Kidney (tissue), 14 donors: ENCODE measurements around the gene TIAL1. TPM values are rescaled to one million over a fixed set of nuclear protein-coding genes. Genes with fewer than 3 reads are reported as not detected.
A peak's percentile ranks its signal among the peaks of the same experiment; 100 is the strongest.

Experiments
- DNase-seq, 5 donors: peaks; one replicate each; pipeline ENCODE4 v3.0.0-alpha.2; 2013 to 2020
- FAIRE-seq: peaks from 2 replicates; lab custom pipeline; 2012; peaks lifted over from hg19 to GRCh38; lab: Jason Lieb, UNC
- H3K27ac ChIP-seq, 2 donors: one replicate each; pipeline ENCODE4 v1.7.0; 2013; ENCODE audit warnings: low read depth in 2 of 2, low read length in 2 of 2, inconsistent platforms in 1 of 2
- H3K27me3 ChIP-seq: one replicate; pipeline ENCODE4 v1.7.1; 2013; ENCODE audit warnings: low read length, inconsistent platforms; ENCODE audit not compliant: control insufficient read depth, insufficient read depth
- H3K36me3 ChIP-seq, 3 donors: one replicate each; pipeline versions ENCODE4 v1.7.0 to v1.7.1; 2013; ENCODE audit warnings: low read length in 3 of 3, control low read depth in 1 of 3, inconsistent platforms in 1 of 3; ENCODE audit not compliant: insufficient read depth in 3 of 3, control insufficient read depth in 2 of 3
- H3K4me1 ChIP-seq, 3 donors: one replicate each; pipeline versions ENCODE4 v1.7.0 to v1.7.1; 2013; ENCODE audit warnings: low read length in 3 of 3, inconsistent platforms in 1 of 3, low read depth in 1 of 3; ENCODE audit not compliant: control insufficient read depth in 2 of 3, insufficient read depth in 2 of 3
- H3K4me3 ChIP-seq, 3 donors: one replicate each; pipeline versions ENCODE4 v1.7.0 to v1.8.1; 2013; ENCODE audit warnings: low read length in 3 of 3, control low read depth in 1 of 3, inconsistent platforms in 1 of 3
- H3K9ac ChIP-seq, 3 donors: one replicate each; pipeline versions ENCODE4 v1.7.0 to v1.7.1; 2013; ENCODE audit warnings: low read length in 3 of 3, control low read depth in 1 of 3, inconsistent platforms in 1 of 3
- H3K9me3 ChIP-seq, 3 donors: one replicate each; pipeline versions ENCODE4 v1.7.0 to v1.7.1; 2013; ENCODE audit warnings: low read length in 3 of 3, control low read depth in 1 of 3, inconsistent platforms in 1 of 3; ENCODE audit not compliant: control insufficient read depth in 2 of 3, insufficient read depth in 1 of 3
- CTCF ChIP-seq: IDR thresholded peaks from 3 replicates; pipeline ENCODE4 v1.5.1; 2012; ENCODE audit warnings: mild to moderate bottlenecking, moderate library complexity, borderline replicate concordance; ENCODE audit not compliant: insufficient read depth; ENCODE audit errors: extremely low read depth
- intact Hi-C: fragments of 100-400 bp; cut with DNase I; formaldehyde crosslinking; loops from one replicate; pipeline ENCODE4 v1.11.1; 2022
- polyA plus RNA-seq: library from polyadenylated mRNA; stranded (reverse); fragments of 350-450 nt; fragmentation: Illumina TruSeq; extraction: RNeasy Lipid Tissue Mini Kit (QIAGEN cat#74804); gene quantifications from one replicate; pipeline ENCODE4 v1.2.3, GENCODE V29; 2014; ENCODE audit warnings: low read depth, low replicate concordance; ENCODE audit not compliant: insufficient read depth
- total RNA-seq: library from RNA; stranded (reverse); fragmentation: NEBNext Ultra II Directional; extraction: Animal tissue kit (Norgen Biotek cat#: 25700); gene quantifications from one replicate; pipeline ENCODE4 v1.2.1, GENCODE V29; 2021
- donor health status: control.
- donor health status: control.
- donor health status: control.
- donor health status: control.
- donor health status: control.
- donor health status: DM: yes; HTN: yes; CAD: no.
- donor health status: Normal renal cell carcinoma (clear cell type).

The TIAL1 gene
- total and polyA plus RNA-seq, 2 donors from 2014 or later: 46.7 to 88.8 TPM

GRCh38 chr10:119604468-119604867 lies 7.7 kb upstream of the TIAL1 start:
- H3K4me1 ChIP-seq: peaks cover 0 to 5% (median 0%) of the 10 kb centered on the region in 3 donors
- no peak for DNase-seq
- no peaks in the 10 kb centered on the region for H3K36me3 ChIP-seq
- intact Hi-C loops: no loop called here
- no peak for TF ChIP-seq CTCF
- H3K27me3 ChIP-seq: no peaks in the 10 kb centered on the region
- H3K9ac ChIP-seq: no peak overlapping the region
- H3K4me3 ChIP-seq: no peak overlapping the region
- no peaks in the 10 kb centered on the region for H3K9me3 ChIP-seq
- H3K27ac ChIP-seq: no peak overlapping the region
- no peak for FAIRE-seq

- peak; percentile 27 for TF ChIP-seq CTCF
- H3K4me1 ChIP-seq: peaks cover 0 to 3% (median 3%) of the 10 kb centered on the region in 3 donors
- H3K27ac ChIP-seq: no peak overlapping the region
- no peak for DNase-seq
- no peak overlapping the region for H3K4me3 ChIP-seq
- intact Hi-C loops: no loop called here
- H3K27me3 ChIP-seq: no peaks in the 10 kb centered on the region
- H3K9me3 ChIP-seq: no peaks in the 10 kb centered on the region
- FAIRE-seq: no peak
- no peaks in the 10 kb centered on the region for H3K36me3 ChIP-seq
- no peak overlapping the region for H3K9ac ChIP-seq
These were observed 5.7 kb upstream of the TIAL1 start for GRCh38 chr10:119602241-119603095.

GRCh38 chr10:119598397-119598796 lies 1.6 kb upstream of the TIAL1 start:
- Histone ChIP-seq H3K4me3 (no peak overlapping the region), H3K27me3 (no peaks in the 10 kb centered on the region), H3K9me3 (no peaks in the 10 kb centered on the region), H3K36me3 (no peaks in the 10 kb centered on the region), H3K27ac (no peak overlapping the region), H3K9ac (no peak overlapping the region), H3K4me1 (peaks cover 0 to 17% (median 13%) of the 10 kb centered on the region in 3 donors)
- FAIRE-seq (no peak), DNase-seq (no peak)
- TF ChIP-seq CTCF: no peak
- intact Hi-C loops: no loop called here
